ENCODE data around the gene UBL4A.

Gene UBL4A

DNA sequence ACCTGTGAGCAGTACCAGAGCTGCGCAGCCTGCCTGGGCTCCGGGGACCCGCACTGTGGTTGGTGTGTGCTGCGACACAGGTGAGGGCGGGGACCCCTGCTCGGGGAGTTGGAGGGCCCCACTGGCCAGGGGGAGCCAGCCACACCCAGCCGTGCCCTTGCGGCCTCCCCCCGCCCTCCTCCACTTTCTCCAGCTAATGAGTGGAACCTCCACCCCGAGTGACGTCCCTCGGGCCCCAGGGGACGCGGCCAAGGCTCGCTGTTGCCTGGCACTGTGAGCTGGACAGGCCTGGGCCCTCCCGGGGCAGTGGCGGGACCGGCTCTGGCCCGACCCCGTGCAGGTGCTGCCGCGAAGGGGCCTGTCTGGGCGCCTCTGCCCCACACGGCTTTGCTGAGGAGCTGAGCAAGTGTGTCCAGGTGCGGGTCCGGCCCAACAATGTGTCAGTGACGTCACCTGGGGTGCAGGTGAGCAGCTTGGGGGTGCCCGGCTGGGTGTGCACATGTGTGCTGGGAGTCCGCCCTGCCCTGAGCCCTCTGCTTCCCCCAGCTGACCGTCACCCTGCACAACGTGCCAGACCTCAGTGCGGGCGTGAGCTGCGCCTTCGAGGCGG lies 22.7 kb downstream of the UBL4A start:
- DNase-seq (ENCODE audit: low read depth): no peak
- H3K4me3 ChIP-seq (ENCODE audit: control insufficient read depth, low read depth, low read length): no peak overlapping the region
- TF ChIP-seq, protein P1, sequence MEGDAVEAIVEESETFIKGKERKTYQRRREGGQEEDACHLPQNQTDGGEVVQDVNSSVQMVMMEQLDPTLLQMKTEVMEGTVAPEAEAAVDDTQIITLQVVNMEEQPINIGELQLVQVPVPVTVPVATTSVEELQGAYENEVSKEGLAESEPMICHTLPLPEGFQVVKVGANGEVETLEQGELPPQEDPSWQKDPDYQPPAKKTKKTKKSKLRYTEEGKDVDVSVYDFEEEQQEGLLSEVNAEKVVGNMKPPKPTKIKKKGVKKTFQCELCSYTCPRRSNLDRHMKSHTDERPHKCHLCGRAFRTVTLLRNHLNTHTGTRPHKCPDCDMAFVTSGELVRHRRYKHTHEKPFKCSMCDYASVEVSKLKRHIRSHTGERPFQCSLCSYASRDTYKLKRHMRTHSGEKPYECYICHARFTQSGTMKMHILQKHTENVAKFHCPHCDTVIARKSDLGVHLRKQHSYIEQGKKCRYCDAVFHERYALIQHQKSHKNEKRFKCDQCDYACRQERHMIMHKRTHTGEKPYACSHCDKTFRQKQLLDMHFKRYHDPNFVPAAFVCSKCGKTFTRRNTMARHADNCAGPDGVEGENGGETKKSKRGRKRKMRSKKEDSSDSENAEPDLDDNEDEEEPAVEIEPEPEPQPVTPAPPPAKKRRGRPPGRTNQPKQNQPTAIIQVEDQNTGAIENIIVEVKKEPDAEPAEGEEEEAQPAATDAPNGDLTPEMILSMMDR (IDR thresholded peaks at IDR 0.05; ENCODE audit: control insufficient read depth, insufficient read depth, low read depth, low read length, missing control alignments): no peak

DNA sequence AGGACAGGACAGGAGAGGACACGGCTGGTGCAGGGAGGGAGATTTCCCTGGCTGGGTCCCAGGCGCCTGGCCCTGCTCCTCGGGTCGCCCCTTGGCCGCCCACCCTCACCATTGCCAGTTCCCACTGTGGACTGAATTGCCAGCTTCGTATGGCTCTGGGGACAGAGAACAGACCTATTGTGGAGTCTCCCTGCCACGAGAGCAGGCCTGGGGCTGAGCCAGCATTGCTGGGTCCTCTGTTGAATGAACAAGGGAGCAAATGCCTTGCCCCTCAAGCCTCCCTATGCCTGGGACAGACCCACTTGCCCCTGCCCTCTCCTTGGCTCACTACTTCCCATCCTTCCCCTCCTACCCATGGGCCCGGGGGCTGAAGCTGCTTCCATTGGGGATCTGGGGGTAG lies 24.0 kb downstream of the UBL4A start:
- DNase-seq (ENCODE audit: low read depth): no peak
- TF ChIP-seq, protein P1 (IDR thresholded peaks at IDR 0.05; ENCODE audit: control insufficient read depth, insufficient read depth, low read depth, low read length, missing control alignments): no peak
- no peak overlapping the region for H3K4me3 ChIP-seq (ENCODE audit: control insufficient read depth, low read depth, low read length)

DNA sequence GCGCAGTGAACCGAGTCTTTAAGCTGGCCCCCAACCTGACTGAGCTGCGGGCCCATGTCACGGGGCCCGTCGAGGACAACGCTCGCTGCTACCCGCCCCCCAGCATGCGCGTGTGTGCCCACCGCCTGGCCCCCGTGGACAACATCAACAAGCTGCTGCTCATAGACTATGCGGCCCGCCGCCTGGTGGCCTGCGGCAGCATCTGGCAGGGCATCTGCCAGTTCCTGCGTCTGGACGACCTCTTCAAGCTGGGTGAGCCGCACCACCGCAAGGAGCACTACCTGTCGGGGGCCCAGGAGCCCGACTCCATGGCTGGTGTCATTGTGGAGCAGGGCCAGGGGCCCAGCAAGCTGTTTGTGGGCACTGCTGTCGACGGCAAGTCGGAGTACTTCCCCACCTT lies 26.1 kb downstream of the UBL4A start:
- DNase-seq (ENCODE audit: low read depth): no peak
- TF ChIP-seq, protein P1 (IDR thresholded peaks at IDR 0.05; ENCODE audit: control insufficient read depth, insufficient read depth, low read depth, low read length, missing control alignments): peak; percentile 23
- peak overlapping the region; percentile 86 for H3K4me3 ChIP-seq (ENCODE audit: control insufficient read depth, low read depth, low read length)

DNA sequence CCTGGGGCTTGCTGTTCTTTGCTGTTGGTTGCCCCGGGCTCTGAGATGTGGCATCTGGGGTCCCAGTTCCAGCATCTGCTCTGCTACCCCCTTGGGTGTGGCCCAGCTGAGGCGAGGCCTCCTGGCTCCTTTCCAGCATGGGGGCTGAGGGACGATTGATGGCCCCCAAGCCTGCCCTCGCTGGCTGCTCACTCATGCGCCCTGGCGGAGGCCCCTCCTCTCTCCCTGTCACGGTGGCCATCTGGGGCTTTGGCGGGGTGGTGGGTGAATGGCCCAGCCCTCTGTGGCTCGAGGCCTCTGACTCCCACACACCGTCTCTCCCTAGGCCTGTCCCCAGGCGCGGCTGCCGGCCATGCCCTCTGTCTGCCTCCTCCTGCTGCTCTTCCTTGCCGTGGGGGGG lies 26.6 kb downstream of the UBL4A start:
- DNase-seq (ENCODE audit: low read depth): no peak
- TF ChIP-seq, protein P1 (IDR thresholded peaks at IDR 0.05; ENCODE audit: control insufficient read depth, insufficient read depth, low read depth, low read length, missing control alignments): no peak
- H3K4me3 ChIP-seq (ENCODE audit: control insufficient read depth, low read depth, low read length): peak overlapping the region; percentile 86

DNA sequence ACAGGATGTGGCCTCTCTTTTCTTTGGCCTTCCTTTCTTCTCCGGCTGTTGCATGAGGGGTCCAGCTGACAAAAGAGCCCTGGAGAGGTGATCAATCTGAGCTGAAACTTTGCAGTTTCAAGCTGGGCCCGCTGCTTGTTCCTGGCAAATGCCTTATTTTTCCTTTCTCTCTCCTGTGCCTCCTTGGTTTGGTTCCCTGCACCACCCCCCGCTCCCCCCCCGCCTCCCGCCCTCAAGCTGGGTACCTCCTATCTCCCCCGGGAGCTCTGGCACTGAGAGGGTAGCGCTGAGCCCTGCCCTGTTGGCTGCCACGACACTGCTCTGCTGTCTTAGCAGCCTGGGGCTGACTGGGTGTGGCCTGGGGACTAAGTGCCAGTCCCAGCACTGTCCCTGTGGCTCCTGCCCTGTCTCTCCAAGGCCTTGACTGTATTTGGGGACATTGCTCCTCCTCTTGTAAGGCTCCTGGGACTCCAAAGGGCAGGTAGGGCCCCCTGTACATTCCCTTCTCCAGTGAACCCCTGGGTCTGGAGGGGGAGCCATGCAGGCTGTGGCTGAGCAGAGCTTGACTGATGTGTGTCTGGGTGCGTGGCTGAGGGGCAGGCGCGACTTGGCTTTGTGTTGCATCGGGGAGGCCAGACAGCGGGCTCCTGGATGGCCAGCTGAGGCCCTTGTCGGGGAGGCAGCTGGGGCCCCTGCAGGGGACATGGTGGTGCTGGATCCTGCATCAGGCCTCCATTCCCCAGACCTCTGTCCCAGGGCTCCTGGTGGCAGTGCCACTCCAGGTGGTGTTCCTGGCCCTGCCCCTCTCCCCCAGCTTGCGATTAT lies 27.2 kb downstream of the UBL4A start:
- peak overlapping the region; percentile 86 for H3K4me3 ChIP-seq (ENCODE audit: control insufficient read depth, low read depth, low read length)
- DNase-seq (ENCODE audit: low read depth): no peak
- TF ChIP-seq, protein P1 (IDR thresholded peaks at IDR 0.05; ENCODE audit: control insufficient read depth, insufficient read depth, low read depth, low read length, missing control alignments): no peak

DNA sequence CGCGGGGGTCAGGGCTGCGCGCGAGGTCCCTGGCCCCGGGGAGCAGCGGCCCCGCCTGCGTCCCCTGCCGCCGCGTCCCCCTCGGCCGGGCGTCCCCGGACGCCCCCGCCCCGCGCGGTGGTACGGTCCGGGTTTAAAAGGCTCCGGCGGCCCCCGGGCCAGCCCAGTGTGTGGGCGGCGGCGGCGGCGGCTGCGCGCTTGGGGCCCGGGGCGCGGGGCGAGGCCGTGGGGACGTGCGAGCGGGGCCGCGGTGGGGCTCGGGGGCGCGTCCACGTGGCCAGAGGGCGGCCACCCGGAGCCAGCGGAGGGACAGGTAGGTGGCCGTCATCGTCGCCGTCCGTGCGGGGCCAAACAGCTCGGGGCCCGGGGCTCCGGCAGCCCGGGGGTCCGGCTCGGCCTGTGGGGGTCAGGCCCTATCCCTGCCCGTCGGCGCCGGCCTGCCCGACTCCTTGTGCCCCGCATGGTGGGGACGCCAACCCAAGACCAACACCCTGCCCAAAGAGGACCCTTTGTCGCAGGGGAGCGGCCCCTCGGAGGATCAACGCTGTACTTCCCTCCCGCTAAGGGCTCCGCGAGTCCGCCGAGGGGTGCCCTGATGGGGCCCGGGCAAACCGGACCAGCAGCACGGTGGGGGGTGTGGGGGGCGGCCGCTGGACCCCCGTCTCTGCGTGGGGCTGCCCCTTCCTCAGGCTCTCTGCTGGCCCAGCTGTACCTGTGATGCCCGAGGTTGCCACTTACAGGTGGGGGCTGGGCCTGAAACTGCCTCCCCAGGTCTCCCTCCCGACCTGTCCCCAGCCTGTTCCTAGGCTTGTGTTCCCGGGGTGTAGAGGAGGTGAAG lies 28.1 kb downstream of the UBL4A start, which contains the start of gene PLXNA3:
Gene PLXNA3 (plus strand): TSS at position 166 of the 838 bp plus-strand sequence. CDS start 1,903 bp downstream, outside the sequence.
- TF ChIP-seq, protein P1 (IDR thresholded peaks at IDR 0.05; ENCODE audit: control insufficient read depth, insufficient read depth, low read depth, low read length, missing control alignments): no peak
- H3K4me3 ChIP-seq (ENCODE audit: control insufficient read depth, low read depth, low read length): peak within 1 kb of the TSS; percentile 86
- no peak for DNase-seq (ENCODE audit: low read depth)
